DMS79 treated with DMSO at 0.1 percent for 48 hours (cell line): Measurements from ENCODE around the gene PGRMC2.

Experiments used
- DNase-seq: peaks from one replicate; lab custom pipeline; 2025; lab: John Stamatoyannopoulos, UW

Gene PGRMC2

DNA sequence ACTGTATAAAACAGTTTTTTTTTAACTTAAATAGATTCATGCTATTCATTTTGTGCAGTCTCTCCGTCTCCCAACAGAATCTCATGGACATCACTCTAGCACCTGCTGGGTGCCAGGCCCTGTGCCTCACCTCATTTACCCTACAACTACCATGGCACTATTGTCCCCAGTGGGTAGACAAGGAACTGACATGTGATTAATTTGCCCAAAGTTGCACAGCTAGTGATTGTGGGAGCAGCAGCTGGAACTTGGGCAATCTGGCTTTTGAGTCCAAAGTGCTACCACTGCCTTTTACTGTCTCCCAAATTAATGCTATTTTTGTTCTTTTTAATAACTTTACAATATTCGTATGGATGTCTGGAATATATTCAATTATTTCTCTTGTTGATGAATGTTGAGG is 11.2 kb upstream of the PGRMC2 start:
- no peak for DNase-seq

DNA sequence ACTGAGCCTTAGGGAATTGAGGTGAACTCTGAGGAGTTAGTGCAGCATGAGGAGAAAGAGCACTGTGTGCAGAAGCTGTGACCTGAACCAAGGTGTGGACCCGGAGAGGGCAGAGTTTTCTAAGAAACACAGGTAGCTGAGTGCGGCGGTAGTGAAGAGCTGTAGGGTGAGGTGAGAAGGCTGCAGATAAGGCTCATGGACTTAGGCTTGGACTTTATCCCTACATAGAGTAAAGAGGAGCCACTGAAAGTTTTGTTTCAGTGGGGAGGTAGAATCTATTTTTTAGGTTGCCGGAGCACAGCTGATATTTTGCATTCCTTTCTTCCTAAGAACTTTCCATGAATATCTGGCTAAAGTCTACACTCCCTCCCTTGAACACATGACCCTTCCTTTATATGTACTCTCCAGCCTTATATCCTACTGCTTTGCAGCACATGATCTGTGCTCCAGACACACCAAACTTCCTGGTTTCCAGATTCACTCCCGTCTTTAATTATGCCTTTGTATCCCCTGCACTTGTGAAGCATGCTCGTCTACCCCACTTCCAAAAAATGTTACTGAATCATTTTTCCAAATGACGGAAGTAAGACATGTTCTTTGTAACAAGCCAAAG is 10.6 kb upstream of the PGRMC2 start:
- no peak for DNase-seq

DNA sequence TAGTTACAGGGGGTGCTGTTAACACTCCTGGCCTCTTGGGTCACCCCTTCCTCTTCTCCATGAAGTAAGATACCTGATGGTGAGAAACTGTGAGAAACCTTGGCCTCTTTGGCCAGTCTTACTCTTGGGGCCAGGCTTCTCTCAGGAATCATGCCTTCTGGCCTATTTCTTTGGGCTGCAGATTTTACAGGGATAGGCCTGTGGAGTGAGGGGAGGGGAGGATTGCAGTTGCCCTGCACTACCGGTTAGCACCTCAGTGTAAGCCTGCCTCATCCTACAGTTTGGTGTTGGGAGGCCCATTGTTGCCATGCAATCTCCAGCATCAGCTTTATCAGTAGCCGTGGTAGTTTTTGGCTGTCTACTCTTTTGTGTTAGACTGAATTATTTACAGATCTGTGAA is 7.6 kb upstream of the PGRMC2 start:
- DNase-seq: no peak

- DNase-seq: no peak
These were observed 6.9 kb upstream of the PGRMC2 start for GRCh38 chr4:128294464-128294863.

- no peak for DNase-seq
These were observed 4.7 kb upstream of the PGRMC2 start for GRCh38 chr4:128292349-128292748.

DNA sequence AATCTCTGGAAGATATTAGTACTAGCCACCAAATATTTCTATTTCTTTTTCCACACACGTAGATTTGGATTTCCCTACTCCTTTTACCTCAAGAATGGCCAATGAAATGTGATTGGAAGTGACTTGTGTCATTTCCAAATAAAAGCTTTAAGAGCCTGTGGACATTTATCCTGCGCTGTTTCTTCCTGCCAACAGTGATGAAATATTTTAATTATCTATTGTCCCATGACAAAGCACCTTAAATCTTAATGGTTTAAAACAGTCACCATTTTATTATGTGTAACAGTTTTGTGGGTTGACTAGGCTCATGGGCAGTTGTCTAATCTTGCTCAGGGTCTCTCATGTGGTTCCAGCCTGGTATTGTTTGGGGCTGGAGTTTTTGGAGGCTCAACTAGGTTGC is 3.5 kb upstream of the PGRMC2 start:
- no peak for DNase-seq

DNA sequence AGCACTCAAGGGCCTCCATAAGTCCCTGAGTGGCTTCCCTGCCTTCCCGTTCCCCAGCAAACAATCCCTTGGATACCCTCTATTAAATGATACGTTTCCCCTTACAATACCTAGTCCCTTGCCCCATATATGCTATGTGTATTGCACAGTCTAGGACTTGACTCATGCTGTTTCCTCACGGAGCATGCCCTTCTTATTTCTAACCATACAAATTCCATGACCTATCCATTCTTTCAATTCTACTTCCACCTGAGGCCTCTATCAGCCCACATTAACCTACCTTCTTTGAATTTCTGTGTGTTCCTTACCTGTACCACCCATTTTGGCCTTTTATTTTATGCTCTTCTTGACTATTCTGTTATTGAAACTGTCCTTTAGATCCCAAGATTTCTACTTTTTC is 2.9 kb upstream of the PGRMC2 start:
- DNase-seq: no peak

DNA sequence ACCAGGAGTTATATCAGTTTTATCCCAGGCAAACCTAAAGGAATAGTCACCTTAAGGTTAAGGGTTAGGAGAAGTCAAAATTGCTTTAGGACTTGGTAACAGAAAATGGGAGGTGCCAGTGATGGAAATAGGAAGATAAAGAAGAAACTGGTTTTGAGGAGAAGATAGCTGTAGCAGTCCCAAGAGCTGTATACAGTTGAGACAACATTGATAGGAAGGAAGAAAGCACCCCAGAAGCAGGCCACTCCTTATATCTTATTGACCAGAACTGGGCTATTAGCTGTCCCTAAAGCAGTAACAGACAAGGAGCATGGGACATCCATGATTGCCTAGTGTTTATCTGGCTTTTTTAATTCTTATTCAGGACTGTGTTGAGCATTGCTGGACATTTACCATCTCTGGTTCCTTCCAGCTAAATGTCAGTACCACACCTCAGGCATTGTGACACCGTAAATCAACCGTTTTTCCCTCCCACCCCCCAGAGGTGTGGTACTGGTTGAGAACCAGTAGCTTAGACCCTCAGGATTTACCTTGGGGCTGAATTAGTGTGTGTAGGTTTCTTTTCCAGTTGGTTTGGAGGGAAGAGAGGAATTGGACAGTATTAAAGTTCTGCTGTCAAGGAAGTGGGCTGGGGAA is 2.0 kb upstream of the PGRMC2 start:
- no peak for DNase-seq

GRCh38 chr4:128288689-128289106 is 1.1 kb upstream of the PGRMC2 start:
- peak; percentile 72 for DNase-seq

GRCh38 chr4:128287871-128288688 is 467 bp upstream of the PGRMC2 start:
- peak; percentile 92 for DNase-seq

GRCh38 chr4:128286474-128287058 is 1.0 kb downstream of the PGRMC2 start:
- DNase-seq: peak; percentile 15

DNA sequence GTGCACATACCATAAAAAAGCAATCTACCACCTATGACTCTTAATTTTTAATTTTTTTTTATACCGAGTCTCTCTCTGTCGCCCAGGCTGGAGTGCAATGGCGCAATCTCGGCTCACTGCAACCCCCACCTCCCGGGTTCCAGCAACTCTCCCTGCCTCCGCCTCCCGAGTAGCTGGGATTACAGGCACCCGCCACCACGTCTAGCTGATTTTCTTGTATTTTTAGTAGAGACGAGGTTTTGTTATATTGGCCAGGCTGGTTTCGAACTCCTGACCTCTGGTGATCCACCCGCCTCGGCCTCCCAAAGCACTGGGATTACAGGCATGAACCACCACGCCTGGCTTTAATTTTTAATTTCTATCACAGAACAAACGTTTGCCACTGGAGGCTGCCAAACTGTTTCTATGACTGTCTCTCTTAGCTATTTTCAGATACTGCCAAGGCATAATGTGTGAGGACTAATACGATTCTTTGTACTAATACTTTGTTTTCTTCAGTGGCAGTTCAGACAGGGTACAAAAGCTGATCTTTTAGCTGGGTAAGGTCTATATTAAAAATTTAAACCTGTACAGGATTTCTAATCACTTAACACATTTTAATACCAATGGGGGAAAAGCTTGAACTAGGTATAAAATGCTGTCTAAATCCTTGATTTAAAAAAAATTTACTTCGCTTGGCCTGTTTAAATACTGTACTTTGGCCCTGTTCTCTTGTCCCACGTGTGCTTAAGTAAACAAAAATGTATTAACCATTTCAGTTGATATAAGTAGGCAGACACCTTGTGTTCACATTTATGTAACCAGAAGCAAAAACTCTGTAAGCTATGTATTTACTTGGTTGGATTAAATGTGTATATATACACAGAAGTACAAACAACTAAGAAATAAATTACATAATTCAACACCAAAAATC is 2.3 kb downstream of the PGRMC2 start:
- no peak for DNase-seq

GRCh38 chr4:128284317-128284716 is 3.3 kb downstream of the PGRMC2 start:
- no peak for DNase-seq

DNA sequence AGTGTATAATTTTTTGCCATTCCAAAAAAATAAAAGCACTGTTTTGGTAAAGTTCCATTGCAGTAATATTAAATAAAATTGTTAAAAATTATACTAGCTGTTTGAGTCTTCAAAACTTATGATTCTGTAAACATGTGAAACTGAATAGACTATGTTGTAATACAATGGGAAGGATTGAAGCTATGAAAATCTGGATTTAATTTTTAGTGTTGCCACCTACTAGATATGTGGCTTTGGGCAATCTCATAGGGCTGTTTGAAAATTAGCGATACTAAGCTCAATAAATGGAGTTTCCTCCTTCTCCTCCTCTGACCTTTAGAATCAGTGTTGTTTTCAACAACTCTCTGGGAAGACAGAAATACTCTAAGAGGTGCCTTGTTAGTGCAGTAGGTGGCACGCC is 4.5 kb downstream of the PGRMC2 start:
- no peak for DNase-seq

GRCh38 chr4:128282516-128282915 is 5.1 kb downstream of the PGRMC2 start:
- no peak for DNase-seq

- no peak for DNase-seq
These were observed 6.3 kb downstream of the PGRMC2 start for GRCh38 chr4:128281354-128281753.

DNA sequence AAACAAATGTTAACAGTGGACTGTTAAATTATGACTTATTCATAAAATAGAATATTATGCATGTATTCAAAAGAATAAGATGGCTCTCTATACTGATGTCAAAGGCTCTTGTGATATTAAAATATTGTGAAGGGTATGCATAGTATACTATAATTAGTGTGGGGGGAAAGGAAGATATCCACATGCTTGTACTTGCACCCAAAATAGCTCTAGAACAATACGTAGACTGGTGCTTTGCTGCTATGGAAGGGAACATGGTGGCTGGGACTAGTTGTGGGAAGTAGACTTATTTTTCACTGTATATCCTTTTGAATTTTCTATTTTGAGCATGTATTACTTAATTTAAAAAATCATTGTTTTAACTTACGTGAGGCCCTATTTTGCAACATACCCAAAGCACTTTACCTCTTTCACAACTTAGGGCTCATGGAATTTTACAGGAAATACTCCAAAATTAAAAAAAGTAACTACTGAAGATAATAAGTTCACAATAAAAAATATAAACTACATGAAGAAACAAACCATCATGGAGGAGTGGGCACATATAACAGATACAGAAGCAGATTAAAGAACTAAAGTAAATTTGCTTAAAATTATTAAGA is 7.9 kb downstream of the PGRMC2 start:
- DNase-seq: no peak

GRCh38 chr4:128277856-128278255 is 9.8 kb downstream of the PGRMC2 start:
- DNase-seq: no peak

DNA sequence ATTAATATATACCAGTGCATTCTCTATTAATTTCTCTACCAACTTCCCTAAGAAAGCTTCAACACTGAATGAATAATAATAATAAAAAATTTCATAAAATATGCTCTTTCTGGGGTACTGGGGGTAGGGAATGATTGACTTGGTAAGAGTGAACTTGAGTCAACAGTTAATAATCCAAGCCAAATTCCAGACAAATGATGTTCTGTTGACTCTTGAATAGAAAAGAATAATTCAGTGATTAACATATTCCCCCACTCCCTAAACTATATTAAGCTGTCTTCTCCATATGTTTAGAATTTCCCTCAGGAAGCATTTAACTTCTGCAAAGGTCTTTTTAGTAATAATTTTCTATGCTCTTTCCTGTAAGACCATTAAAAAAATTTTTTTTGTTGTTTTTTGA is 12.3 kb downstream of the PGRMC2 start:
- DNase-seq: no peak

DNA sequence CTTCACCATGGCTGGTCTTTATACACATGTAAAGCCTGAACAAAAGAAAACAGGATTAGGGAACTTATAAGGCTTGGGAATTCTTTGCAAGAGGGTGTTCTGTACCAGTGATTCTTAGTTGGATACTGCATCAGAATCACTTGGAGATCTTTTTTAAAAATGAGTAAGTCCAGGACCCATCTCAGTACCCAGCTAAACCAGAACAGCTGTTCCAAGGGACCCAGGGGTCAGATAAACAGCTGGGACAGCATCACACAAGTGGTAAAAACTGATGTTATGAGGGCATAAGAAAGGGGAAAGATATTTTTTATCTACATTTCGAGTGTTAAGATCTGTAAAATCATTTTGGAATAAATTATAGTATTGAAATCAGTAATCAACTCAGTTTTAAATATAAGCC is 16.1 kb downstream of the PGRMC2 start:
- no peak for DNase-seq

DNA sequence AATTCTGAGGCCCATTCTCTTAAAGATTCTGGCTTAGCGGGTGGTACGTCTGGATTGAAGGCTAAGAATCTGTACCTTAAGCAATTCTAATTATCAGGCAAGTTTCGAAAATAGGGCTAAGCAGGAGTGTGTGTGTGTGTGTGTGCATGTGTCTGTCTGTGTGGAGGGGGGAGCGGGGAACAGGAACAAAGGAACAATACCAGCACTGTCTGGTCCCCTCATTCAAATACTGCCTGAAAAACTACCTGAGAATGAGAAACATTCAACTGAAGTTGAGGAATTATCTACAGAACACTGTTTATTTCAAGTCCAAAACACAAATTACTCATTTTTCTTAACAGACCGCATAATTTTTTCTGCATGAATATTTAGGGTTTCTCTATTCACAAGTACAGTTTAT is 18.6 kb downstream of the PGRMC2 start:
- no peak for DNase-seq
